NT2/D1 (cell line): Measurements from ENCODE around the gene NAA10.

Source experiments
- YY1 ChIP-seq: IDR thresholded peaks from 2 replicates; pipeline ENCODE4 v1.6.1; 2011; ENCODE audit not compliant: insufficient read length, insufficient read depth
- ZNF274 ChIP-seq: IDR thresholded peaks from 2 replicates; pipeline ENCODE4 v1.6.1; 2011; ENCODE audit warnings: mild to moderate bottlenecking, low read depth, low read length

DNA sequence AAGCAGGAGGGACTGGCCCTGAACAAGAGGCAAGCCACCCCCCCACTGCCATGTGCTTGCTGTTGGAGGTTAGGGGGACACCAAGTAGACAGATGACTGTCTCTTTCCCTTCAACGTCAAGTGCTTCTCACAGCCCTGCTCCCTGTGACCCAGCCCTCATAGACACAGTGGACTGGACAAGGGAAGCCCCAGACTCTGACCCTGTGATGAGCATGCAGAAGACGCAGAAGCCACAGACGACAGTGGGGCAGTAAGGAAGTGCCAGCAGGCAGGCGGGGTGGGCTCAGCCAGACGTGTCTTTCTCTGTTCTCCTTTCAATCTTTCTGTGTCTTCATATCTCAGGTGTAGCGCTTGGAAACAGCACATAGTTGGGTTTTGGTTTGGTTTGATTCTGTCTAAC lies 46.5 kb downstream of the NAA10 start:
- TF ChIP-seq ZNF274 (no peak), YY1 (no peak)
